H9 (cell line): ENCODE results near the gene RPS8. TPM values are rescaled to one million over a fixed set of nuclear protein-coding genes. Genes with fewer than 3 reads are reported as not detected.
A peak's percentile ranks its signal among the peaks of the same experiment; 100 is the strongest.

Experiments used
- DNase-seq: peaks from one replicate; pipeline ENCODE4 v3.0.0-alpha.2; 2017
- H2AFZ ChIP-seq: one replicate; pipeline ENCODE4 v1.6.1; 2013; ENCODE audit warnings: mild to moderate bottlenecking, low read length, control low read depth, moderate library complexity
- H2AK5ac ChIP-seq: 2 replicates; pipeline ENCODE4 v1.6.1; 2013; ENCODE audit warnings: low read length, control low read depth, mixed read lengths; ENCODE audit not compliant: insufficient read length
- H2BK120ac ChIP-seq: one replicate; pipeline ENCODE4 v1.6.1; 2013; ENCODE audit warnings: low read depth, mild to moderate bottlenecking, low read length, control low read depth, inconsistent platforms; ENCODE audit not compliant: poor library complexity, severe bottlenecking
- H2BK12ac ChIP-seq: 2 replicates; pipeline ENCODE4 v1.6.1; 2013; ENCODE audit warnings: low read length, control low read depth, mixed read lengths, low read depth; ENCODE audit not compliant: insufficient read length
- H2BK15ac ChIP-seq: 2 replicates; pipeline ENCODE4 v1.6.1; 2013; ENCODE audit warnings: low read depth, low read length, control low read depth
- H2BK20ac ChIP-seq: one replicate; pipeline ENCODE4 v1.6.1; 2013; ENCODE audit warnings: low read depth, mild to moderate bottlenecking, low read length, control low read depth, inconsistent platforms; ENCODE audit not compliant: poor library complexity, severe bottlenecking
- H2BK5ac ChIP-seq: 2 replicates; pipeline ENCODE4 v1.6.1; 2013; ENCODE audit warnings: low read length, control low read depth, mixed read lengths; ENCODE audit not compliant: insufficient read length
- H3K14ac ChIP-seq: 2 replicates; pipeline ENCODE4 v1.6.1; 2013; ENCODE audit warnings: low read length, control low read depth; ENCODE audit not compliant: insufficient read depth
- H3K18ac ChIP-seq: 2 replicates; pipeline ENCODE4 v1.6.1; 2013; ENCODE audit warnings: low read depth, mild to moderate bottlenecking, mixed read lengths, low read length, control low read depth; ENCODE audit not compliant: insufficient read length
- H3K23ac ChIP-seq: 2 replicates; pipeline ENCODE4 v1.6.1; 2013; ENCODE audit warnings: low read length, control low read depth, mixed read lengths, low read depth; ENCODE audit not compliant: insufficient read length
- H3K23me2 ChIP-seq: 2 replicates; pipeline ENCODE4 v1.6.1; 2013; ENCODE audit warnings: low read depth, mild to moderate bottlenecking, mixed read lengths, low read length, control low read depth; ENCODE audit not compliant: insufficient read length, poor library complexity, severe bottlenecking
- H3K27ac ChIP-seq: 2 replicates; pipeline ENCODE4 v1.5.1; 2013; ENCODE audit warnings: low read length, control low read depth, mixed read lengths, low read depth; ENCODE audit not compliant: insufficient read length
- H3K27me3 ChIP-seq: 2 replicates; pipeline ENCODE4 v1.6.1; 2013; ENCODE audit warnings: low read length, control low read depth, inconsistent platforms; ENCODE audit not compliant: insufficient read depth
- H3K4ac ChIP-seq: 2 replicates; pipeline ENCODE4 v1.6.1; 2013; ENCODE audit warnings: low read depth, mild to moderate bottlenecking, control low read depth, inconsistent platforms, low read length, moderate library complexity
- H3K4me1 ChIP-seq: 2 replicates; pipeline ENCODE4 v1.6.1; 2013; ENCODE audit warnings: low read length, control low read depth, inconsistent platforms; ENCODE audit not compliant: insufficient read depth
- H3K4me2 ChIP-seq: 2 replicates; pipeline ENCODE4 v1.6.1; 2013; ENCODE audit warnings: low read length, control low read depth, mixed read lengths; ENCODE audit not compliant: insufficient read length, insufficient read depth
- H3K56ac ChIP-seq: 2 replicates; pipeline ENCODE4 v1.6.1; 2013; ENCODE audit warnings: low read depth, mild to moderate bottlenecking, mixed read lengths, low read length, control low read depth; ENCODE audit not compliant: insufficient read length
- H3K79me1 ChIP-seq: 2 replicates; pipeline ENCODE4 v1.6.1; 2013; ENCODE audit warnings: low read depth, mild to moderate bottlenecking, moderate library complexity, low read length, control low read depth, inconsistent platforms; ENCODE audit not compliant: insufficient read depth, poor library complexity, severe bottlenecking
- H3K79me2 ChIP-seq: 2 replicates; pipeline ENCODE4 v1.6.1; 2013; ENCODE audit warnings: low read length, control low read depth, inconsistent platforms; ENCODE audit not compliant: insufficient read depth
- H3K9ac ChIP-seq: 2 replicates; pipeline ENCODE4 v1.6.1; 2013; ENCODE audit warnings: low read length, control low read depth, mixed read lengths; ENCODE audit not compliant: insufficient read length; ENCODE audit errors: extremely low read depth
- H3K9me3 ChIP-seq: one replicate; pipeline ENCODE4 v1.6.1; 2013; ENCODE audit warnings: low read depth, low read length, inconsistent platforms; ENCODE audit not compliant: control insufficient read depth
- H3T11ph ChIP-seq: one replicate; pipeline ENCODE4 v1.6.1; 2013; ENCODE audit warnings: mild to moderate bottlenecking, low read length, control low read depth, inconsistent platforms
- H4K20me1 ChIP-seq: one replicate; pipeline ENCODE4 v1.6.1; 2013; ENCODE audit not compliant: control insufficient read depth, insufficient read length, insufficient read depth
- H4K5ac ChIP-seq: 2 replicates; pipeline ENCODE4 v1.6.1; 2013; ENCODE audit warnings: low read depth, mild to moderate bottlenecking, mixed read lengths, low read length, control low read depth; ENCODE audit not compliant: insufficient read length
- H4K8ac ChIP-seq: replicated peaks from 2 replicates; pipeline ENCODE4 v1.6.1; 2013; ENCODE audit warnings: low read length, control low read depth, mixed read lengths, low read depth; ENCODE audit not compliant: insufficient read length
- H4K91ac ChIP-seq: 2 replicates; pipeline ENCODE4 v1.6.1; 2013; ENCODE audit warnings: low read depth, mild to moderate bottlenecking, moderate library complexity, mixed read lengths, low read length, control low read depth; ENCODE audit not compliant: insufficient read length
- H3K27ac Mint-ChIP-seq, 3 experiments: 2 replicates in 2 of 3; 3 replicates in 1 of 3; pipeline ENCODE4 v1.8.0; 2020 to 2021; ENCODE audit warnings: mixed read lengths in 3 of 3, mild to moderate bottlenecking in 1 of 3, moderate library complexity in 1 of 3
- H3K27me3 Mint-ChIP-seq: 2 replicates; pipeline ENCODE4 v1.8.0; 2021; ENCODE audit warnings: low read depth, mild to moderate bottlenecking, moderate library complexity, mixed read lengths
- H3K36me3 Mint-ChIP-seq, 3 experiments: 2 replicates in 2 of 3; 3 replicates in 1 of 3; pipeline ENCODE4 v1.8.0; 2020 to 2021; ENCODE audit warnings: low read depth in 3 of 3, mixed read lengths in 3 of 3; ENCODE audit not compliant: insufficient read depth in 1 of 3
- H3K4me1 Mint-ChIP-seq, 2 experiments: 2 replicates each; pipeline ENCODE4 v1.8.0; 2020; ENCODE audit warnings: mixed read lengths in 2 of 2
- H3K4me3 Mint-ChIP-seq, 2 experiments: 2 replicates in 1 of 2; 3 replicates in 1 of 2; pipeline ENCODE4 v1.8.0; 2020 to 2021; ENCODE audit warnings: mild to moderate bottlenecking in 2 of 2, mixed read lengths in 2 of 2, moderate library complexity in 1 of 2
- H3K9me3 Mint-ChIP-seq, 2 experiments: 2 replicates in 1 of 2; 3 replicates in 1 of 2; pipeline ENCODE4 v1.8.0; 2020; ENCODE audit warnings: mild to moderate bottlenecking in 2 of 2, mixed read lengths in 2 of 2, moderate library complexity in 1 of 2
- WGBS: extraction: QIAGEN DNeasy Blood & Tissue Kit; methylation state at CpG from one replicate; pipeline ENCODE4 v1.1.7; 2013; ENCODE audit warnings: missing lambda C conversion rate, low lambda C conversion rate, mixed read lengths; ENCODE audit not compliant: insufficient read length; ENCODE audit errors: extremely low coverage; 5-methylcytosine and 5-hydroxymethylcytosine counted together
- total RNA-seq: library from RNA; stranded (reverse); gene quantifications from 2 replicates; pipeline ENCODE4 v1.2.1, GENCODE V29; 2021
- TF ChIP-seq, protein P1 (sequence below): fragments of 200-600 bp; sonication (generic); conservative IDR thresholded peaks from 3 replicates; pipeline ENCODE4 v1.8.0; 2021; ENCODE audit warnings: antibody characterized with exemption, mild to moderate bottlenecking

The RPS8 gene
- total RNA-seq, 1 experiment from 2014 or later, result 2,591 TPM

DNA sequence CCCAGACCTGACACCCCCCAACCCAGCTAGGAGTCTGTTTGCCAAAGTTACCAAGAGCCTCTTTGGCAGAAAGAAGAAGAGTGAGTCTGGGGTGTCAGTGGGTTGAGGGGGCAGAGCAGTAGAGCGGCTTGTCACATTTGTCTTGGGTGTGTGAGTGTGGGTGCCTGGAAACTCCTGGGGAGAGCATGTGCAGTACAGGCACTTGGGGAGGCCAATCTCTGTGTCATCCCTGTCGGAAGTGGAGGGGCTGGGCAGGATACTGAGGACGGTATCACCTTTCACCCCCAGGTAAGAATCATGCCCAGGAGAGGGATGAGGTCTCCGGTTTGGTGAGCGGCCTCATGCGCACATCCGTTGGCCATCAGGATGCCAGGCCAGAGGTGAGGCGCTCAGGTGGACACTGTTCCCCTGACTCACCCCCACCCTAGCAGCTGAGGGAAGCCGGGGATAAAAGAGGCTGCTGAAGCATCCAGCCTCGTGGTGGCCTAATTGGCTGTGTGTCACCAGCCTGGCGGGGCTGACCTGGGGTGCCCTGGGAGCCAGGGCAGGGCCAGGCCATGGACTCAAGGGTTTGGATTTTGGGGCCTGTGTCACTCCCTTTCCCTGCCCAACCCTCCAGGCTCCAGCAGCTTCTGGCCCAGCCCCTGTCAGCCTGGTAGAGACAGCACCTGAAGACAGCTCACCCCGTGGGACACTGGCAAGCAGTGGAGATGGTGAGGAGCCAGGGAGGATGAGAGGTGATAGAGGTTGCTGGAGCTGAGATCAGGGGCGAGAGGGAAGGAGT is 28.2 kb downstream of the RPS8 start:
- H3K4me1 Mint-ChIP-seq, result peaks cover 29 to 34% of the 10 kb centered on the region in 2 experiments
- Histone ChIP-seq H2AK5ac (no peak overlapping the region), H3K27me3 (no peaks in the 10 kb centered on the region), H2BK5ac (no peak overlapping the region), H2BK120ac (no peak overlapping the region), H3T11ph (no peak overlapping the region), H3K79me1 (no peaks in the 10 kb centered on the region), H3K79me2 (no peaks in the 10 kb centered on the region), H3K14ac (no peak overlapping the region), H3K9me3 (no peaks in the 10 kb centered on the region), H4K5ac (no peak overlapping the region), H3K56ac (no peak overlapping the region), H2BK12ac (no peak overlapping the region), H4K8ac (no peak overlapping the region), H3K4me1 (peaks cover 7% of the 10 kb centered on the region; the same call in 1 of the 2 replicates), H4K91ac (no peak overlapping the region), H4K20me1 (no peaks in the 10 kb centered on the region), H2BK20ac (no peak overlapping the region), H3K18ac (no peak overlapping the region), H3K9ac (no peak overlapping the region), H3K4me2 (no peak overlapping the region), H3K4ac (no peak overlapping the region), H3K23ac (no peak overlapping the region), H3K27ac (no peak overlapping the region), H2AFZ (no peak overlapping the region), H2BK15ac (no peak overlapping the region), H3K23me2 (peaks cover 10% of the 10 kb centered on the region)
- H3K27ac Mint-ChIP-seq, result peak overlapping the region in 1 of 3 experiments; percentile 52; a peak in 1 of 7 replicates
- peaks cover 3% of the 10 kb centered on the region for H3K27me3 Mint-ChIP-seq
- no CpG with 5 or more reads among the region's 13 CpGs for WGBS
- H3K9me3 Mint-ChIP-seq, result no peaks in the 10 kb centered on the region
- TF ChIP-seq, protein P1, sequence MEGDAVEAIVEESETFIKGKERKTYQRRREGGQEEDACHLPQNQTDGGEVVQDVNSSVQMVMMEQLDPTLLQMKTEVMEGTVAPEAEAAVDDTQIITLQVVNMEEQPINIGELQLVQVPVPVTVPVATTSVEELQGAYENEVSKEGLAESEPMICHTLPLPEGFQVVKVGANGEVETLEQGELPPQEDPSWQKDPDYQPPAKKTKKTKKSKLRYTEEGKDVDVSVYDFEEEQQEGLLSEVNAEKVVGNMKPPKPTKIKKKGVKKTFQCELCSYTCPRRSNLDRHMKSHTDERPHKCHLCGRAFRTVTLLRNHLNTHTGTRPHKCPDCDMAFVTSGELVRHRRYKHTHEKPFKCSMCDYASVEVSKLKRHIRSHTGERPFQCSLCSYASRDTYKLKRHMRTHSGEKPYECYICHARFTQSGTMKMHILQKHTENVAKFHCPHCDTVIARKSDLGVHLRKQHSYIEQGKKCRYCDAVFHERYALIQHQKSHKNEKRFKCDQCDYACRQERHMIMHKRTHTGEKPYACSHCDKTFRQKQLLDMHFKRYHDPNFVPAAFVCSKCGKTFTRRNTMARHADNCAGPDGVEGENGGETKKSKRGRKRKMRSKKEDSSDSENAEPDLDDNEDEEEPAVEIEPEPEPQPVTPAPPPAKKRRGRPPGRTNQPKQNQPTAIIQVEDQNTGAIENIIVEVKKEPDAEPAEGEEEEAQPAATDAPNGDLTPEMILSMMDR, result no peak
- no peak overlapping the region; a peak in 1 of 5 replicates for H3K4me3 Mint-ChIP-seq
- peaks cover 3 to 44% (median 26%) of the 10 kb centered on the region in 3 experiments for H3K36me3 Mint-ChIP-seq
- no peak for DNase-seq
